C1 segment of cervical spinal cord (tissue), 14 donors: Measurements from ENCODE around the gene LIPH.
A peak's percentile ranks its signal among the peaks of the same experiment; 100 is the strongest.
"Not testable (repeated sequence)": the region's sequence is repeated elsewhere in the genome, so short reads cannot be mapped to it uniquely, and the experiment has no call there.

Source experiments
- DNase-seq, 14 donors: peaks; one replicate each; lab custom pipeline; 2025; lab: John Stamatoyannopoulos, UW

Gene LIPH

GRCh38 chr3:185488465-185488864 is 63.9 kb downstream of the LIPH start:
- peak in 1 of 14 donors; percentile 85 for DNase-seq

GRCh38 chr3:185486394-185486793 is 66.0 kb downstream of the LIPH start:
- DNase-seq, result no peak

- DNase-seq, result no peak
Observed at GRCh38 chr3:185484296-185484695, 68.1 kb downstream of the LIPH start.

- no peak for DNase-seq
Observed at GRCh38 chr3:185479373-185479945, 72.9 kb downstream of the LIPH start.

GRCh38 chr3:185477316-185477715 is 75.1 kb downstream of the LIPH start:
- no peak for DNase-seq

- DNase-seq, result not testable (repeated sequence)
Observed at GRCh38 chr3:185474922-185475321, 77.5 kb downstream of the LIPH start.

GRCh38 chr3:185473290-185473815 is 79.0 kb downstream of the LIPH start:
- peak in 1 of 14 donors; percentile 32 for DNase-seq

- no peak for DNase-seq
Observed at GRCh38 chr3:185470323-185470722, 82.1 kb downstream of the LIPH start.

- DNase-seq, result no peak
Observed at GRCh38 chr3:185469542-185469941, 82.8 kb downstream of the LIPH start.

GRCh38 chr3:185466123-185466522 is 86.3 kb downstream of the LIPH start:
- DNase-seq, result not testable (repeated sequence)

GRCh38 chr3:185465471-185465870 is 86.9 kb downstream of the LIPH start:
- DNase-seq, result no peak

- DNase-seq, result no peak
Observed at GRCh38 chr3:185460719-185461350, 91.6 kb downstream of the LIPH start.

GRCh38 chr3:185460309-185460708 is 92.1 kb downstream of the LIPH start:
- no peak for DNase-seq

- DNase-seq, result no peak
Observed at GRCh38 chr3:185457376-185457775, 95.0 kb downstream of the LIPH start.
